ENCODE results near the gene RANGRF. TPM values are rescaled to one million over a fixed set of nuclear protein-coding genes. Genes with fewer than 3 reads are reported as not detected.

RANGRF gene
- total and polyA plus RNA-seq, 9 of the 15 experiments (the other 6 are each of a cell fraction or from before 2014, with no cell fraction given), result 7.6 to 60.0 (median 16.0) TPM

DNA sequence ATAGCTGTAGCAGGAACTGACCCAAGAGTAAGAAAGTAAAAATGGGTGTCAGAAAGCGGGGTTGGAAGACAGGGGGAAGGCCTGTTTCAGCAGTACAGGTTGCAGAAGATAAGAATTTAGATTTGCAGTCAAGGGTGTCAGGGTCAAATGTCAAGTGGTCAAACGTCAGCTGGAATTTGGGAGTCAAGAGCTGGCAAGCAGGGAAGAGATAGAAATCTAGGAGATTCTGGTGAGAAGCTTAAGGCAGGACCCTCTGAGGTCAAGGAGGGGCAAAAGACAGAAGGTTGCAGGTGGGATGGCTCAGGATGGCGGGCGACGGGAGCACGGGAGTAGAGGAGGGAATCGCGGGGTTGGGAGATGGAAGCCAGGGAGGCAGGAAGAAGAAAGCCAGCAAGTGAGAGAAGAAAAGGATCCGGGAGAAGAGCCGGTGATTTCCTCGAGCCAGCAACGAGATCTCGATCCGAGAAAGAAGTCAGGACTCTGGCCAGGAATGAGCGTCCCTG lies 6.4 kb downstream of the RANGRF start (continued):
- TF ChIP-seq, protein P1, sequence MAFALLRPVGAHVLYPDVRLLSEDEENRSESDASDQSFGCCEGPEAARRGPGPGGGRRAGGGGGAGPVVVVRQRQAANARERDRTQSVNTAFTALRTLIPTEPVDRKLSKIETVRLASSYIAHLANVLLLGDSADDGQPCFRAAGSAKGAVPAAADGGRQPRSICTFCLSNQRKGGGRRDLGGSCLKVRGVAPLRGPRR (CRISPR knock-in tag; IDR thresholded peaks at IDR 0.05), result no peak
- TF ChIP-seq HOXB6 (CRISPR knock-in tag; IDR thresholded peaks at IDR 0.05; ENCODE audit: borderline replicate concordance) (no peak), GATAD2A (IDR thresholded peaks at IDR 0.05) (peak; percentile 60; the same call in 1 of the 2 replicates), OTX1 (CRISPR knock-in tag; IDR thresholded peaks at IDR 0.05) (0 out of 2 replicates have a peak, but pooled peaks have one; percentile 20), TAF1 (IDR thresholded peaks at IDR 0.05; ENCODE audit: control insufficient read depth, extremely low read depth, insufficient read depth, low read length, severe bottlenecking) (no peak), CBFA2T3 (IDR thresholded peaks at IDR 0.05) (peak; percentile 23; the same call in 1 of the 2 replicates), ZNF184 (CRISPR knock-in tag; IDR thresholded peaks at IDR 0.05) (no peak), ELF2 (CRISPR knock-in tag; IDR thresholded peaks at IDR 0.05) (no peak), ZNF766 (CRISPR knock-in tag; conservative IDR thresholded peaks at IDR 0.05) (no peak), POU5F1 (IDR thresholded peaks at IDR 0.05; ENCODE audit: borderline replicate concordance, low read depth, low read length, partially characterized antibody) (no peak), NCOA2 (IDR thresholded peaks at IDR 0.05; ENCODE audit: partially characterized antibody in 2 of 2) (no peak), ZNF143 (CRISPR knock-in tag; IDR thresholded peaks at IDR 0.05) (no peak), RB1 (IDR thresholded peaks at IDR 0.05; ENCODE audit: low read depth) (no peak), IFI16 (CRISPR knock-in tag; IDR thresholded peaks at IDR 0.05) (no peak), HCFC1 (IDR thresholded peaks at IDR 0.05; ENCODE audit: low read depth, low read length) (no peak)
- TF ChIP-seq, protein P2, sequence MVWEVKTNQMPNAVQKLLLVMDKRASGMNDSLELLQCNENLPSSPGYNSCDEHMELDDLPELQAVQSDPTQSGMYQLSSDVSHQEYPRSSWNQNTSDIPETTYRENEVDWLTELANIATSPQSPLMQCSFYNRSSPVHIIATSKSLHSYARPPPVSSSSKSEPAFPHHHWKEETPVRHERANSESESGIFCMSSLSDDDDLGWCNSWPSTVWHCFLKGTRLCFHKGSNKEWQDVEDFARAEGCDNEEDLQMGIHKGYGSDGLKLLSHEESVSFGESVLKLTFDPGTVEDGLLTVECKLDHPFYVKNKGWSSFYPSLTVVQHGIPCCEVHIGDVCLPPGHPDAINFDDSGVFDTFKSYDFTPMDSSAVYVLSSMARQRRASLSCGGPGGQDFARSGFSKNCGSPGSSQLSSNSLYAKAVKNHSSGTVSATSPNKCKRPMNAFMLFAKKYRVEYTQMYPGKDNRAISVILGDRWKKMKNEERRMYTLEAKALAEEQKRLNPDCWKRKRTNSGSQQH (CRISPR knock-in tag; IDR thresholded peaks at IDR 0.05), result 0 out of 2 replicates have a peak, but pooled peaks have one; percentile 29
- TF ChIP-seq, protein P3, sequence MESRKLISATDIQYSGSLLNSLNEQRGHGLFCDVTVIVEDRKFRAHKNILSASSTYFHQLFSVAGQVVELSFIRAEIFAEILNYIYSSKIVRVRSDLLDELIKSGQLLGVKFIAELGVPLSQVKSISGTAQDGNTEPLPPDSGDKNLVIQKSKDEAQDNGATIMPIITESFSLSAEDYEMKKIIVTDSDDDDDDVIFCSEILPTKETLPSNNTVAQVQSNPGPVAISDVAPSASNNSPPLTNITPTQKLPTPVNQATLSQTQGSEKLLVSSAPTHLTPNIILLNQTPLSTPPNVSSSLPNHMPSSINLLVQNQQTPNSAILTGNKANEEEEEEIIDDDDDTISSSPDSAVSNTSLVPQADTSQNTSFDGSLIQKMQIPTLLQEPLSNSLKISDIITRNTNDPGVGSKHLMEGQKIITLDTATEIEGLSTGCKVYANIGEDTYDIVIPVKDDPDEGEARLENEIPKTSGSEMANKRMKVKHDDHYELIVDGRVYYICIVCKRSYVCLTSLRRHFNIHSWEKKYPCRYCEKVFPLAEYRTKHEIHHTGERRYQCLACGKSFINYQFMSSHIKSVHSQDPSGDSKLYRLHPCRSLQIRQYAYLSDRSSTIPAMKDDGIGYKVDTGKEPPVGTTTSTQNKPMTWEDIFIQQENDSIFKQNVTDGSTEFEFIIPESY (CRISPR knock-in tag; IDR thresholded peaks at IDR 0.05), result no peak
- TF ChIP-seq, protein P4, sequence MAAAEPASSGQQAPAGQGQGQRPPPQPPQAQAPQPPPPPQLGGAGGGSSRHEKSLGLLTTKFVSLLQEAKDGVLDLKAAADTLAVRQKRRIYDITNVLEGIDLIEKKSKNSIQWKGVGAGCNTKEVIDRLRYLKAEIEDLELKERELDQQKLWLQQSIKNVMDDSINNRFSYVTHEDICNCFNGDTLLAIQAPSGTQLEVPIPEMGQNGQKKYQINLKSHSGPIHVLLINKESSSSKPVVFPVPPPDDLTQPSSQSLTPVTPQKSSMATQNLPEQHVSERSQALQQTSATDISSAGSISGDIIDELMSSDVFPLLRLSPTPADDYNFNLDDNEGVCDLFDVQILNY (CRISPR knock-in tag; IDR thresholded peaks at IDR 0.05), result no peak
- TF ChIP-seq, protein P5, sequence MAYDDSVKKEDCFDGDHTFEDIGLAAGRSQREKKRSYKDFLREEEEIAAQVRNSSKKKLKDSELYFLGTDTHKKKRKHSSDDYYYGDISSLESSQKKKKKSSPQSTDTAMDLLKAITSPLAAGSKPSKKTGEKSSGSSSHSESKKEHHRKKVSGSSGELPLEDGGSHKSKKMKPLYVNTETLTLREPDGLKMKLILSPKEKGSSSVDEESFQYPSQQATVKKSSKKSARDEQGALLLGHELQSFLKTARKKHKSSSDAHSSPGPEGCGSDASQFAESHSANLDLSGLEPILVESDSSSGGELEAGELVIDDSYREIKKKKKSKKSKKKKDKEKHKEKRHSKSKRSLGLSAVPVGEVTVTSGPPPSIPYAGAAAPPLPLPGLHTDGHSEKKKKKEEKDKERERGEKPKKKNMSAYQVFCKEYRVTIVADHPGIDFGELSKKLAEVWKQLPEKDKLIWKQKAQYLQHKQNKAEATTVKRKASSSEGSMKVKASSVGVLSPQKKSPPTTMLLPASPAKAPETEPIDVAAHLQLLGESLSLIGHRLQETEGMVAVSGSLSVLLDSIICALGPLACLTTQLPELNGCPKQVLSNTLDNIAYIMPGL (CRISPR knock-in tag; IDR thresholded peaks at IDR 0.05), result no peak
- TF ChIP-seq, protein P6, sequence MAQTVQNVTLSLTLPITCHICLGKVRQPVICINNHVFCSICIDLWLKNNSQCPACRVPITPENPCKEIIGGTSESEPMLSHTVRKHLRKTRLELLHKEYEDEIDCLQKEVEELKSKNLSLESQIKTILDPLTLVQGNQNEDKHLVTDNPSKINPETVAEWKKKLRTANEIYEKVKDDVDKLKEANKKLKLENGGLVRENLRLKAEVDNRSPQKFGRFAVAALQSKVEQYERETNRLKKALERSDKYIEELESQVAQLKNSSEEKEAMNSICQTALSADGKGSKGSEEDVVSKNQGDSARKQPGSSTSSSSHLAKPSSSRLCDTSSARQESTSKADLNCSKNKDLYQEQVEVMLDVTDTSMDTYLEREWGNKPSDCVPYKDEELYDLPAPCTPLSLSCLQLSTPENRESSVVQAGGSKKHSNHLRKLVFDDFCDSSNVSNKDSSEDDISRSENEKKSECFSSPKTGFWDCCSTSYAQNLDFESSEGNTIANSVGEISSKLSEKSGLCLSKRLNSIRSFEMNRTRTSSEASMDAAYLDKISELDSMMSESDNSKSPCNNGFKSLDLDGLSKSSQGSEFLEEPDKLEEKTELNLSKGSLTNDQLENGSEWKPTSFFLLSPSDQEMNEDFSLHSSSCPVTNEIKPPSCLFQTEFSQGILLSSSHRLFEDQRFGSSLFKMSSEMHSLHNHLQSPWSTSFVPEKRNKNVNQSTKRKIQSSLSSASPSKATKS (CRISPR knock-in tag; IDR thresholded peaks at IDR 0.05), result no peak

Data from K562 (cell line).